Mucosa of stomach (tissue), 1 donor: Measurements from ENCODE around the gene GPC6.

ENCODE experiments used
- H3K27me3 ChIP-seq: one replicate; pipeline ENCODE4 v1.7.0; 2013; ENCODE audit warnings: mild to moderate bottlenecking, low read length; ENCODE audit not compliant: control insufficient read depth, insufficient read depth
- H3K36me3 ChIP-seq: one replicate; pipeline ENCODE4 v1.7.0; 2013; ENCODE audit warnings: low read length; ENCODE audit not compliant: control insufficient read depth, insufficient read depth
- H3K4me1 ChIP-seq: one replicate; pipeline ENCODE4 v1.7.0; 2013; ENCODE audit warnings: mild to moderate bottlenecking, low read length; ENCODE audit not compliant: control insufficient read depth, insufficient read depth
- H3K4me3 ChIP-seq: one replicate; pipeline ENCODE4 v1.7.0; 2013; ENCODE audit warnings: low read length
- H3K9ac ChIP-seq: one replicate; pipeline ENCODE4 v1.7.0; 2013; ENCODE audit warnings: mild to moderate bottlenecking, low read length, moderate library complexity
- H3K9me3 ChIP-seq: one replicate; pipeline ENCODE4 v1.7.0; 2013; ENCODE audit warnings: mild to moderate bottlenecking, low read length, moderate library complexity; ENCODE audit not compliant: control insufficient read depth
- donor health status: Pancreatic carcinoma.

The GPC6 gene

DNA sequence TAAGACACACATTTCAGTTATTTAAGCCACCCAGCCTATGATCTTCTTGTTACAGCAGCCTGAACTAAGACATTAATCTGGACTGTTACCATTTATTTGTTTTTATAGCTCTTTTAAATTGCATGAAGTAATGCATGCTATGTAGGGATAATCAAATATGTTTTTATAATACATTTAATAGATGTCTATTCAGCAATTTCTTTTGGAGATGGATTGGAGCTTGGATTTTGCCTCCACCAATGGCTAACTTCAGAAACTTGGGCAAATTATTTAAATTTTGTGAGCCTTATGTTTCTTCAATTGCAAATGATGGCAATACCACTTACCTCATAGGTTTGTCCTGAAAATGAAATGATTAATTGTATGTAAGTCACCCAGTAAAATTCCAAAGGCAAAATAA is 288.7 kb downstream of the GPC6 start:
- Histone ChIP-seq H3K4me1 (no peaks in the 10 kb centered on the region), H3K27me3 (no peaks in the 10 kb centered on the region), H3K4me3 (no peak overlapping the region), H3K36me3 (no peaks in the 10 kb centered on the region), H3K9me3 (no peaks in the 10 kb centered on the region), H3K9ac (no peak overlapping the region)

DNA sequence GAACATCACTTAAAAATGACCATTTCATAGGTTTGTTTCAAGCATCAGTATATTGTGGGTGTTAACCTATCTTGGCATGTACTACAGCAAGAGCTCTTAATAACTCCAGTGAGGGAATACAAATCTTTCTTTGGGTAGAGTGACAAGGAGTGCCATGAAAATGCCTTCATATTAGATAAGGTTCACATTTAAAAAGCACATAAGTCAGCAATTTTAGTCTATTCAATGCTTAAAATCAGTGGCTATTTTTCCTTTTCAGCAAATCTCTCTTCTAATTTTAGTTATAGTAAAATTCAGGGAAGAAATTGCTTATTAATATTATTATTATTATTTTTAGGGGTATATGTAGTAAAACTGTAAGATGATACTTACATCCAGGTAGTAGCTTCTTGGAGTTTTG is 291.1 kb downstream of the GPC6 start:
- H3K36me3 ChIP-seq, result no peaks in the 10 kb centered on the region
- no peaks in the 10 kb centered on the region for H3K27me3 ChIP-seq
- no peak overlapping the region for H3K4me3 ChIP-seq
- H3K9me3 ChIP-seq, result no peaks in the 10 kb centered on the region
- H3K9ac ChIP-seq, result no peak overlapping the region
- H3K4me1 ChIP-seq, result no peaks in the 10 kb centered on the region

- no peak overlapping the region for H3K4me3 ChIP-seq
- H3K4me1 ChIP-seq, result no peaks in the 10 kb centered on the region
- no peaks in the 10 kb centered on the region for H3K9me3 ChIP-seq
- no peaks in the 10 kb centered on the region for H3K36me3 ChIP-seq
- no peak overlapping the region for H3K9ac ChIP-seq
- H3K27me3 ChIP-seq, result no peaks in the 10 kb centered on the region
Observed at GRCh38 chr13:93521307-93521706, 294.7 kb downstream of the GPC6 start.

DNA sequence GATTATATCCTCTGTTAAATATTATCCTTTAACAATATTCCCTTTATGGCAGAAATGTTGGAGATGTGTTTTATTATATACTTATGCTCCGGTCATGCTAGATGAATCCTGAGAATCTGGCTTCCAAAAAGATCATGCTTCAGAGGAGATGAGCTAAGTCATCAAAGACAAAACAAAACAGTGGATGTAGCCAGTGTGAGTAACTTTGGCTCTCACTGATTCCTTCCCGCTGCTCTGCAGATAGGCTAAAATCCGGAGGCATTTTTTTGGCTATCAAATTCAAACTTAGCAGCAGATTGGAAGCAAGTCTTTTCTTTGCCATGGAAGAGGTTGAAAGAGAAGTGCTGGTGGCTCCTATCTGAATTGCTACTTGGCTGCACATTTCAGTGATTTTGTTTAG is 295.9 kb downstream of the GPC6 start:
- H3K36me3 ChIP-seq, result no peaks in the 10 kb centered on the region
- H3K27me3 ChIP-seq, result no peaks in the 10 kb centered on the region
- no peaks in the 10 kb centered on the region for H3K4me1 ChIP-seq
- H3K9me3 ChIP-seq, result no peaks in the 10 kb centered on the region
- H3K9ac ChIP-seq, result no peak overlapping the region
- no peak overlapping the region for H3K4me3 ChIP-seq

GRCh38 chr13:93525087-93525486 is 298.5 kb downstream of the GPC6 start:
- H3K9ac ChIP-seq, result no peak overlapping the region
- H3K9me3 ChIP-seq, result no peaks in the 10 kb centered on the region
- no peak overlapping the region for H3K4me3 ChIP-seq
- H3K27me3 ChIP-seq, result no peaks in the 10 kb centered on the region
- H3K36me3 ChIP-seq, result no peaks in the 10 kb centered on the region
- no peaks in the 10 kb centered on the region for H3K4me1 ChIP-seq

- Histone ChIP-seq H3K36me3 (no peaks in the 10 kb centered on the region), H3K4me1 (no peaks in the 10 kb centered on the region), H3K4me3 (no peak overlapping the region), H3K9ac (no peak overlapping the region), H3K27me3 (no peaks in the 10 kb centered on the region), H3K9me3 (no peaks in the 10 kb centered on the region)
Observed at GRCh38 chr13:93527748-93528297, 301.2 kb downstream of the GPC6 start.

DNA sequence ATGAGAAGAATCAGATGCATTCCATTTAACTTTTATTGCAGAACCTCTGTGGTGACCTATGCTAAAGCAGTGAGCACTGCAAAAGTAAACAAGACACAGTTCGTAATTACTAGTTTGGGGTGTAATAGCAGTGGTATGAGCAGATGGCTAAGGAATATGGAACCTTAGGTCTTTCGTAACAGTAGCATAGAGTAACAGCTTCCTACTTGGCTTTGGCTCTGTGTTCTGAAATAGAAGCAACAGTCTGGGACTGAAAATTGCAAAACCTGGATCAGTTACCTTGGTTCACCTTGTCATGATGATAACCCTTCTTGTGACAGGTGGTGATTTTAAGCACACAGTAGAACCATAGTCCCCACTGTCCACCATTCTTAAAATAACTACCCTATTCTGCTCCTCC is 303.4 kb downstream of the GPC6 start:
- Histone ChIP-seq H3K9ac (no peak overlapping the region), H3K36me3 (no peaks in the 10 kb centered on the region), H3K9me3 (no peaks in the 10 kb centered on the region), H3K4me1 (no peaks in the 10 kb centered on the region), H3K4me3 (no peak overlapping the region), H3K27me3 (no peaks in the 10 kb centered on the region)

DNA sequence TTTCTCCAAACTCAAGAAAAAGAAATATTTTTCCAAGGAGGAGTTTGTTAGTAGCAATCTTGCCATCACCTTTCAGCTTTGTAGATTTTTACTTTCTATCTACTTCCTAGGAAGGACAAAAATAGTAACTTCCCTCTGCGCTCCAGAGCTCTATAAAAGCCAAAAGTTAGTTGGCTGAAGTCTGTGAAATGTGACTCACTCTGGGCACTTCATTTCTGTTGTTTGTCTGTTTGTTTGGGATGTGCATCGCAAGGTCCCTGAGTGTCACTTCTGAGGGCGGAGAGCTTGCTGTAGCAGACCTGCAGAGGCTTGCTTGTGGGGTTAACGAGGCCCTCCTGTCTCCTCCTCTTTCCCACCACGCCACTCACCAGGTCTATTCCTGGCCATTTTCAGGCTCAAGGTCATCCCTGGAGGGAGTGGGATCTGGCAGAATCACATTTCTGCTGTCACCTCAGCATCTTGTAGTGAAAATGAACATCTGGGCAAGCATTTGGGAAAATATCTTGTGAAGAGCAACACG is 307.6 kb downstream of the GPC6 start:
- no peak overlapping the region for H3K4me3 ChIP-seq
- no peaks in the 10 kb centered on the region for H3K36me3 ChIP-seq
- no peaks in the 10 kb centered on the region for H3K4me1 ChIP-seq

DNA sequence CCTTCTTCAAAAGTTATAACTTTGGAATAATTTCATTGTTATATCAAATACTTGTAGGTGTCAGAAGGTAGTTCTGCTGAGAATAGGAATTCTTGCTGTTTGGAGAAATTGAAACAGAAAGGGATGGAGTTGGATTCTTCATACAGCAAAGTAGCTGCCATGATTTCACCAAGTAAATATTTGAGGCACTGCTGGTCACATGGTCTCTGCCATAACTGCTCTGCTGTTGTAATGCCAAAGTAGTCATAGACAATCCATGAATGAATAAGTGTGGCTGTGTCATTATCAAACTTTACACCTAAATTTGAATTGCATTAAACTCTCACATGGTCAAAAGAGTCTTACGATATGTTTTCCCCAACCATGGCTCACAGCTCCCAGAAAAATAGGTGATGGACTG is 308.6 kb downstream of the GPC6 start:
- Histone ChIP-seq H3K4me3 (no peak overlapping the region), H3K4me1 (no peaks in the 10 kb centered on the region), H3K27me3 (no peaks in the 10 kb centered on the region), H3K9me3 (no peaks in the 10 kb centered on the region), H3K9ac (no peak overlapping the region), H3K36me3 (no peaks in the 10 kb centered on the region)

More for the DNA sequence above, 307.6 kb downstream of the GPC6 start:
- H3K9ac ChIP-seq, result no peak overlapping the region
- H3K27me3 ChIP-seq, result no peaks in the 10 kb centered on the region
- no peaks in the 10 kb centered on the region for H3K9me3 ChIP-seq

- Histone ChIP-seq H3K36me3 (no peaks in the 10 kb centered on the region), H3K9me3 (no peaks in the 10 kb centered on the region), H3K9ac (no peak overlapping the region), H3K27me3 (no peaks in the 10 kb centered on the region), H3K4me3 (no peak overlapping the region), H3K4me1 (no peaks in the 10 kb centered on the region)
Observed at GRCh38 chr13:93539914-93540313, 313.3 kb downstream of the GPC6 start.

- Histone ChIP-seq H3K27me3 (no peaks in the 10 kb centered on the region), H3K4me1 (no peaks in the 10 kb centered on the region), H3K4me3 (no peak overlapping the region), H3K36me3 (no peaks in the 10 kb centered on the region), H3K9me3 (no peaks in the 10 kb centered on the region), H3K9ac (no peak overlapping the region)
Observed at GRCh38 chr13:93547886-93548285, 321.3 kb downstream of the GPC6 start.

DNA sequence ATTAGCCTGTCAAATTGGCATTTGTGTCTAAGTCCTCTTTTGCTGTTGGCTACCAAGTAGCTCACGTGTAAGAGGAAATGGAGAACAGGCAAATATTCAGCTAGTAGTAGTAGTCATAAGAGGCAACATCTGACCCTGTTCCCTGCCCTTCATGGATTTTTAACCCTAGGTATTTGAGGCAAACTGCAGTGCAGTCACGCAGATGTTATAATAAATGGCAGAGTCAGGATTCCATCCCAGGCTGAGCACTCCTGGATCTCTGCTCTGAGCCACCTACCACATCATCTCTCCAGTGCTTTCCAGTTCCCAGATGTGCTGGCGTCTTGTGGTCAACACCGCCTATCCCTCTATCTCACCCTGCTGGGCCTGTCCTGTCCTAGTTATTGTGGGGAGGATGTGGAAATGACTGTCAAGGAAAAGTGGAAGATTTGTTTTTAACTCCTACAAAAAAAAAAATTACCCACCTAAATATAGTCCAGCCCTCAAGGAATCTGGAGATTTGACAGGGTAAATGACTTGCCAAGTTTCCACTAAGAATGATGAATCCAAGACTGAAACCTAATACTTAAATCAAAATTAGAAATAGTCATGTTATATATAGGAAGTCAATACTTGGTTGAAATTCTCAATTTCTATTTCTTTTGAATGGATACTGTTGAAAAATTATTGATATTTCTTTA is 322.9 kb downstream of the GPC6 start:
- no peaks in the 10 kb centered on the region for H3K4me1 ChIP-seq
- H3K4me3 ChIP-seq, result no peak overlapping the region
- no peak overlapping the region for H3K9ac ChIP-seq
- no peaks in the 10 kb centered on the region for H3K27me3 ChIP-seq
- no peaks in the 10 kb centered on the region for H3K9me3 ChIP-seq
- H3K36me3 ChIP-seq, result no peaks in the 10 kb centered on the region
